Nephron progenitor cell (in vitro differentiated cells): Measurements from ENCODE around the gene GPR107.

Experiments used
- DNase-seq: peaks from one replicate; pipeline ENCODE4 v3.0.0; 2021
- H3K27ac Mint-ChIP-seq: 2 replicates; pipeline ENCODE4 v1.8.0; 2021; ENCODE audit warnings: mild to moderate bottlenecking, moderate library complexity, mixed read lengths
- H3K27me3 Mint-ChIP-seq: 2 replicates; pipeline ENCODE4 v1.8.0; 2021; ENCODE audit warnings: mild to moderate bottlenecking, low read depth, mixed read lengths; ENCODE audit not compliant: poor library complexity
- H3K36me3 Mint-ChIP-seq: 2 replicates; pipeline ENCODE4 v1.8.0; 2021; ENCODE audit warnings: low read depth, mixed read lengths
- H3K4me1 Mint-ChIP-seq: 2 replicates; pipeline ENCODE4 v1.8.0; 2021; ENCODE audit warnings: mixed read lengths
- H3K4me3 Mint-ChIP-seq: 2 replicates; pipeline ENCODE4 v1.8.0; 2021; ENCODE audit warnings: mild to moderate bottlenecking, moderate library complexity, mixed read lengths
- H3K9me3 Mint-ChIP-seq: 2 replicates; pipeline ENCODE4 v1.8.0; 2021; ENCODE audit warnings: mild to moderate bottlenecking, moderate library complexity, mixed read lengths
- CTCF ChIP-seq: fragments of 200-600 bp; sonication (generic); IDR thresholded peaks from 2 replicates; pipeline ENCODE4 v1.5.0; 2021; ENCODE audit warnings: antibody characterized with exemption

Gene GPR107

GRCh38 chr9:130144703-130145102, 91.0 kb downstream of the GPR107 start:
- no peak for DNase-seq
- H3K27me3 Mint-ChIP-seq, result peaks cover 3% of the 10 kb centered on the region
- H3K27ac Mint-ChIP-seq, result no peak overlapping the region
- no peak overlapping the region for H3K4me3 Mint-ChIP-seq
- H3K4me1 Mint-ChIP-seq, result peaks cover 44% of the 10 kb centered on the region
- TF ChIP-seq CTCF, result no peak
- H3K36me3 Mint-ChIP-seq, result no peaks in the 10 kb centered on the region
- H3K9me3 Mint-ChIP-seq, result no peaks in the 10 kb centered on the region

- H3K27ac Mint-ChIP-seq, result no peak overlapping the region
- peaks cover 35% of the 10 kb centered on the region for H3K4me1 Mint-ChIP-seq
- no peak for DNase-seq
- peaks cover 3% of the 10 kb centered on the region for H3K27me3 Mint-ChIP-seq
- H3K36me3 Mint-ChIP-seq, result no peaks in the 10 kb centered on the region
- H3K4me3 Mint-ChIP-seq, result no peak overlapping the region
- TF ChIP-seq CTCF, result no peak
- no peaks in the 10 kb centered on the region for H3K9me3 Mint-ChIP-seq
These were observed 92.0 kb downstream of the GPR107 start for GRCh38 chr9:130145658-130146057.

GRCh38 chr9:130147198-130147597, 93.5 kb downstream of the GPR107 start:
- Mint-ChIP-seq H3K27me3 (peaks cover 3% of the 10 kb centered on the region), H3K4me1 (peaks cover 31% of the 10 kb centered on the region), H3K4me3 (no peak overlapping the region), H3K36me3 (no peaks in the 10 kb centered on the region), H3K27ac (no peak overlapping the region), H3K9me3 (no peaks in the 10 kb centered on the region)
- DNase-seq, result no peak
- TF ChIP-seq CTCF, result no peak

GRCh38 chr9:130147910-130148309, 94.2 kb downstream of the GPR107 start:
- H3K27me3 Mint-ChIP-seq, result peaks cover 3% of the 10 kb centered on the region
- peaks cover 24% of the 10 kb centered on the region for H3K4me1 Mint-ChIP-seq
- no peak overlapping the region for H3K27ac Mint-ChIP-seq
- H3K4me3 Mint-ChIP-seq, result no peak overlapping the region
- H3K9me3 Mint-ChIP-seq, result no peaks in the 10 kb centered on the region
- no peak for DNase-seq
- TF ChIP-seq CTCF, result no peak
- no peaks in the 10 kb centered on the region for H3K36me3 Mint-ChIP-seq

GRCh38 chr9:130149031-130149430, 95.3 kb downstream of the GPR107 start:
- no peaks in the 10 kb centered on the region for H3K36me3 Mint-ChIP-seq
- no peak overlapping the region for H3K27ac Mint-ChIP-seq
- peaks cover 3% of the 10 kb centered on the region for H3K27me3 Mint-ChIP-seq
- no peak overlapping the region for H3K4me3 Mint-ChIP-seq
- peaks cover 20% of the 10 kb centered on the region for H3K4me1 Mint-ChIP-seq
- H3K9me3 Mint-ChIP-seq, result no peaks in the 10 kb centered on the region
- DNase-seq, result no peak
- TF ChIP-seq CTCF, result no peak

- H3K9me3 Mint-ChIP-seq, result no peaks in the 10 kb centered on the region
- peaks cover 15% of the 10 kb centered on the region for H3K4me1 Mint-ChIP-seq
- H3K27ac Mint-ChIP-seq, result no peak overlapping the region
- no peak for DNase-seq
- no peak overlapping the region for H3K4me3 Mint-ChIP-seq
- TF ChIP-seq CTCF, result no peak
- H3K36me3 Mint-ChIP-seq, result no peaks in the 10 kb centered on the region
- H3K27me3 Mint-ChIP-seq, result peaks cover 3% of the 10 kb centered on the region
These were observed 96.1 kb downstream of the GPR107 start for GRCh38 chr9:130149654-130150286.
